SKM-1 treated with dmso at 0.1 percent for 144 hours (cell line): Measurements from ENCODE around the gene SLAMF6.

ENCODE experiments used
- DNase-seq: peaks from one replicate; lab custom pipeline; 2025; ENCODE audit not compliant: unreplicated experiment; lab: John Stamatoyannopoulos, UW

The SLAMF6 gene

DNA sequence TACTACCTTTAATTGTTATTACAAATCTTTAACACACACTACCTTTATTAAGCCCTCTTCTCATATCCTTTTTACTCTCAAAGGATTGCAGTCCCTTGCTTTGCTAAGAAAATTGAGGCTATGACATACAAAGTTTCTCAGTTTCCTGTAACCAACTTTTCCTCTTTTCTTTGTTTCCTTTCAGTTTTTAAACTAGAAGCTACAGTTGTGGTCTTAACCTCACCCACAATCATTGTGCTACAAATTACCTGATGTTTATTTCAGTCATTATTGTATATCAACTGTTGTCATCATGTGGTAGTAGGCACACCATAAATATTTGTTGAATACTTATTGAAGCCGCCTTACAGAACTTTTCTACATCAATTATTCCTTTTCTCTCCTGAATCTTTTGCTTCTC is 51.8 kb downstream of the SLAMF6 start:
- no peak for DNase-seq

DNA sequence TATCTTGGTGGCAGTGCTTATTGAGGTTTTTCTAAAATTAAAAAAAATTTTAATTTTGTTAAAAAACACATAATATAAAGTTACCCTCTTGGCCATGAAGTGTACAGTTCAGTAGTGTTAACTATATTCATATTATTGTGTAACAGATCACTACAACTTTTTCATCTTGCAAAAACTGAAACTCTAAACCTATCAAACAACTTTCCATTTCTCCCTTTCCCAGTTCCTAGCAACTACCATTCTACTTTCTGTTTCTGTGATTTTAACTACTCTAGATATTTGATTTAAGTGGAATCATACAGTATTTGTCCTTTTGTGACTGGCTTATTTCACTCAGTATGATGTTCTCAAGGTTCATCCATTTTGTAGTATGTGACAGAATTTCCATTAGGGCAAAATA is 55.5 kb downstream of the SLAMF6 start:
- DNase-seq: no peak

DNA sequence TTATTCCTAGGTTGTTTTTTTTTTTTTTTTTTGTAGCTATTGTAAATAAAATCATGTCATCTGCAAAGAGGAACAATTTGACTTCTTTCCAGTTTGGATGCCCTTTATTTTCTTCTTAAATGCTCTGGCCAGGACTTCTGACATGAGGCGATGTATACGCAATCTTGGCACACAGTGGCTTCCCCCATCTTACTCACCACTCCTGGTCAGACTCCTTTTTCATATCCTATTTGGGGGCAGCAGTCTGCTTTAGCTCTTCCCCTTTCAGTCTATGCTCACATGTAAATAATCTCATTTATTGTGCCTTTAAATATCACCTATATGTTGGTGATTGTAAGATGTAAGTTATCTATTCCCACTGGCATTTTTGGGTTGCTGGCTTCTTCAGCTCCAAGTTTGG is 56.1 kb downstream of the SLAMF6 start:
- DNase-seq: no peak

DNA sequence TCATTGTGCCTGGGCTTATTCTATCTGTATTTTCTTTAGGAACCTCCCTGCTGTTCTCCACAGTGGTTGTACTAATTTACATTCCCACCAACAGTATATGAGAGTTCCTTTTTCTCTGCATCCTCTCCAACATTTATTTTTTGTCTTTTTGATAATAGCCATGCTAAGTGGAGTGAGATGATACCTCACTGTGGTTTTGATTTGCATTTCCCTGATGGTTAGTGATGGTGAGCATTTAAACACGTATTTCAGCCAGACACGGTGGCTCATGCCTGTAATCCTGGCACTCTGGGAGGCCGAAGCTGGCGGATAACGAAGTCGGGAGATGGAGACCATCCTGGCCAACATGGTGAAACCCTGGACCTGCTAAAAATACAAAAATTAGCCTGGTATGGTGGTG is 57.9 kb downstream of the SLAMF6 start:
- no peak for DNase-seq

DNA sequence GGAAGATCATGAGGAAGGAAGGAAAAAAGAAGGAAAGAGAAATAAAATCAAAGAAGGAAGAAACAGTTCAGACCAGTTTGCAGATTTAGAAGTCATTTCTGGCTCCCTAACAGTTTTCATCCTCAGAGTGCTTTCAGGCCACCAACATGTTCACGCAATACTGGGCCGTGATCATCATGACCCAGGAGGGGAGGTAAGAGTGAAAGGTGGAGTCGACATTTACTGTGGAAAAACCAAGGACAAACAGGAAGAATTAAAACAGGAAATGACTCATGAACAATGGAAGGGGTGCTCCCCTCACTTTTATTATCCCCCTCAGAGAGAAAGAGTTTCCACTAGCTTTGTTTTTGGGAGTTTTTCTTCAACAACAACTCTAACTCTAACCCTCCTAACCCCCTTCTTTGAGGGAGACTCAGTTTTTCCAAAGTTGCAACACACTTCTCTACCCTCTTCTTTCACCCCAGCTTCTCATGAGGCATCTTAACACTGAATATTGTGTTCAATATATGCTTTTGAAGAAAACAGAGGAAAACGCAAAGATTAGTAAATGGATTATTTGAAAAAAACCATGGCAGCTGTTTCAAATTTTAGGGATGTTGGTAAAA is 62.3 kb downstream of the SLAMF6 start:
- no peak for DNase-seq

DNA sequence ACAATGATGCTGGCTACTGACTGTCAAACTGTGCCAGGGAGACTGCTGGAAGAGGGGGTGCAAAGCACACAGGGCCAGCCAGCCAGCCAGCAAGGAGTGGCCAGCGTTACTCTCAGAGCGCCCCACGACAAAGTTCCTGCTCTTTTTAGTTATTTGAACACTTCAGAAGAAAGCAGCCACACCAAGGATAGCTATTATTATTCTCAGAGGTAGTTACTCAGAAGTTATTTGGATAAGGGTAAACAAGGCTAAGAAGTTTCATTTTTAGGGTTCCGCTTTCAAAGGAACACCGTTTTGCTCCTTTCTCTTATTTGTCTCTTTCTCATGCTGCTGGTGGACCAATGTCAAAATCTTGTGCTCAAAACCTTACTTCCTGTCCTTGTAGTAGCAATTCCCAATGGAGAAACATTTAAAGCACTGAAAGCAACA is 62.8 kb downstream of the SLAMF6 start:
- DNase-seq: no peak

DNA sequence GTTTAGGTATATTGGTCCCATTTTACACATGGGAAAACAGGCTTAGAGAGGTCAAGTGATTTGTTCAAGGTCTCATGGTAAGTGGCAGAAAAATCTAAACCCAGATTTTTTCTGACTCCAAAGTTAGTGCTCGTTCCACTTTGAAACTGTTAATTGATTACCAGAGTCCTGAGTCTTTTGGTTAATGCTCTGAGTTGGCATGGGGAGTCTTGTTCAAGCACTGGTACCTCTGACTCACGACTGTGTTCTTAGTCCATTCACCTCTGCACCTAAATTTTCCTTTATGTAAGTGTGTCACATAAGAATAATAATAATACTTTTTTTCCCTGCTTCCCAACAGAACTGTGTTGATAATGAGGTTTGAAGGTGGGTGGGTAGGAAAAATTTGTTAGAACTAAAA is 63.4 kb downstream of the SLAMF6 start:
- DNase-seq: no peak

DNA sequence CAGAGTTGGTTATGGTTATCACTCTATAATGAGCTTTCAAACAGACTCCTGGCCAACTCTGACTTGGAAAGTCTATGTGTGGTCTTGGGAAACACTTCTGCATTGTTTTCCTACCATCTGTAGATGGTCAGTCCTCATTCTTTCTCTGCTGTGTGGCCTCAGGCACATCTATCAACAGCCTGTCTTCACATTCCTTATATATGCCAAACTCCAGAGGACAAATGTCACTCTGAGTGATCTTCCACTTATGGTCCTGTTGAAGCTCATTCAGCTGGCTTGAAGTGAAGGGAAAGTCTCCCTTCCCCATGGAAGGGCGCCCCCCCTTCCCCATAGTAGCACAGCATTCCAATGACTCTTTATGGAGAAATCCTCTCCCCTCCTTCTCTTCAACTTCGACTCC is 64.0 kb downstream of the SLAMF6 start:
- no peak for DNase-seq

DNA sequence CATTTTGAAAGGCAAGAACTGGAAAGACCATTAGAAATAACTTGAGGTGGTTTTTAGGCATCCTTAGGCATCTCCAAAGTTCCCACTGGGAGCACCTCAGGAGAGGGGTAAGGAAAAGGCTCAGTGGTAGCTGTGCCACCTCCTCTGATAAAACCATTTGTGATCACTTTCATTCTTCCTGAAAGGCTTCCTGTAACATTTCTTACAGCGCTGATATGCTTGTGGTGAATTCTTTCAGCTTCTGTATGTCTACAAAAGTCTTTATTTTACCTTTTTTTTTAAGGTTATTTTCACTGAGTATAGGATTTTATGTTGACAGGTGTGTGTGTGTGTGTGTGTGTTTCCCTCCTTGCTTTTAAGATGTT is 67.9 kb downstream of the SLAMF6 start:
- DNase-seq: no peak

DNA sequence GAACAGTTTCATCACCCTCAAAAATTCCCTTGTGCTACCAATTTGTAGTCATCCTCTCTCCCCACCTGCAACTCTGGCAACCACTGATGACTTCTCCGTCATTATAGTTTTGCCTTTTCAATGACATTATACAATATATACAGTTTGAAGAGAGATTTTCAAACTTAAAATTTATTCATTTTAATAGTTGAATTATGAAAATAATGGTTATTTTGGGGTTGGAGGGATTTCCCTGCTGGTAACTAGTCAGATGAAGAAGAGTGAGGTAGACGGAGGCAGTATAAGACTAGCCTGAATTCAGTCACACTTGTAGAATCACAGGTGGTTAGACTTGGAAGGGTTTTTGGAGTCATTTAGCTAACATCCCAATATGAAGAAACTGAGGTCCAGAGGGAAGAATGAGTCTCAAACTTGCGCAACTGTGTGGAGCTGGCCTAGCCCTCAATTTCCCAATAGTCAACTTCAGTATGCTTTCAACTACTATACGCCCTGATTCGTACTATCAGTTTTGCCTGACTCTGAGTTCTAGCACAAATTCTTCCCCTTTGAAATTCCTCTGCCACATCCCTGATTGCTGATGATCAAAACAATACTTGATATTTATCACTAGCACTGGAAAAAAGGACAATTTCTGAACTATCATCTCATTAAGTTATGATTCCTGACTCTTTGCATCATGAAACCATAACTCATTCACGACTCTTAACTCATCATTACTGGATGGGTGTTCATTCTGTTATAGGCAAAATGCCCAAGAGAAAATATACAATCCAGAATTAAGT is 68.5 kb downstream of the SLAMF6 start:
- no peak for DNase-seq

DNA sequence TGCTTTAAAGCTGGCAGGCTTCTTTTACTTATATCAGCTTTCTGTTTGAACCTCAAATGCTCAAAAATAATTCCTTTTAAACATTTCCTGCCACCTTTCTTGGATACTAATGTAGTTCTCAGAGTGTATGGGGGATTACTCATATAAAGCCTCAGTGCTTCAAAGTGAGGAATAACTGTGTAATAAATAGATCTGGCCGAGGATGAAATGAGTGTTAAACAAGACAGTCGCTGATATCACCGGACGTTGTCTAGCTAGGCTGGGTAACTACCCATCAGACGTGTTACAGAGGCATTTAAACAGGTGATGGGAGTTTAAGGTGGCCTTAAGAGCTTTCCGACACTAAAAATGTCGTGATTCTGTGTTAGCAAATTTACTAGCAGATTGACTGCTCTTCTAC is 69.6 kb downstream of the SLAMF6 start:
- no peak for DNase-seq

DNA sequence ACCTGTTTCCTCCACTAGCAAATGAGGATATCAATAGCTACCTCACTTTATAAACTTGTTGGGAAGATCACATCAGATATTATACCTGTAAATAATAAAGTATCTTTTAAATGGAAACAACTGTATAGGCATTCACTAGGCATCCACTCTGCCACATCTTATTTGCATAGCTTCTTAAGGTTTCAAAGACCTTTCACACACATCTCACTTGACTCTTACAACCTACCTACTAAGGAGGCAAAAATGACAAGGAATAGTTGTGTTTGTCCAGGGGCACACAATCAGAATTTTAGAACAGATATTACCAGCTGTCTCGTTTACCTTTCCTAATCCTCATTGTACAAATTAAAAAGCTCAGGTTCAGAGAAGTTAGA is 71.2 kb downstream of the SLAMF6 start:
- DNase-seq: no peak

DNA sequence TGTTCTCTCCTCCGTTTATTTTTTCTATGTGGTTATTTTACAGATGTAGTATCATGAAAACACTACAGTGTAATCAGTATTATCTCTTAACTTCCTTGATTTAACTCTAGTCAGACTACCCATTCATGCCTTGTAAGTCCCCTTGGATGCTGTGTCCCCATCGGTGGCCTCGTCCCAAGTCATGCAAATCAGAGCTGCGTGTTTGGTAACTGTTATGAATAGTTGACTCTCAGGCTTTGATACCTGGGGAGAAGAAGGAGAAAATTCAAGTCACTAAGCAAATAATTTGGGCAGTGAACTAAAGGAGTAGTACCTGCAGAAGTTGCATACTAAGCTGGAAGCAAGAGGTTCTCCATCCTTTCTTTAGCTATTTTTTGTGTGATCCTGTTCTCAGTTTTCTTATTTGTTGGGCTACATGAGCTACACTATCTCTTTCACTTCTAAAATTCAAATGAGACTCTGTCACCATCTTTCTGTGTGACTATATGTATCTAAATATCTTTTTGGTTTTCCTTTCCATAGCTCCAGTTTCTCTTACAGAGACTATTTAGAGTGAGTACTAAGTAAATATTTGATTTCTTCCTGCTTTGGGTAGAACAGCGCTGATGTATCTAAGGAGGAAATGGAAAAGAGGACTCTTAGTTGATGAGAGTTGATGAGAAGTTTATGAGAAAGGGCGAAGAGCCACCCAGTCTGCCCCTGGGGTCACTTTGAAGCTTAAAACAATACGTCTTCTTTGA is 71.8 kb downstream of the SLAMF6 start:
- DNase-seq: no peak

DNA sequence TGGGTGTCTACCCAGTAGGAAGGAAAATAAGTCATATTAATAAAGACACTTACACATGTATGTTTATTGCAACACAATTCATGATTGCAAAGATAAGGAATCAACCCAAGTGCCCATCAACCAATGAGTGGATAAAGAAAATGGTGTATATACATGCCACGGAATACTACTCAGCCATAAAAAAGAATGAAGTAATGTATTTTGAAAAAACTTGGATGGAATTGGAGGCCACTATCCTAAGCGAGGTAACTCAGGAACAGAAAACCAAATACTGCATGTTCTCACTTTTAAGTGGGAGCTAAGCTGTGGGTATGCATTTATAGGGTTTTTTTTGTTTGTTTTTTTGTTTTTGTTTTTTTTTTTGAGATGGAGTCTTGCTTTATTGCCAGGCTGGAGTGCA is 73.6 kb downstream of the SLAMF6 start:
- no peak for DNase-seq

DNA sequence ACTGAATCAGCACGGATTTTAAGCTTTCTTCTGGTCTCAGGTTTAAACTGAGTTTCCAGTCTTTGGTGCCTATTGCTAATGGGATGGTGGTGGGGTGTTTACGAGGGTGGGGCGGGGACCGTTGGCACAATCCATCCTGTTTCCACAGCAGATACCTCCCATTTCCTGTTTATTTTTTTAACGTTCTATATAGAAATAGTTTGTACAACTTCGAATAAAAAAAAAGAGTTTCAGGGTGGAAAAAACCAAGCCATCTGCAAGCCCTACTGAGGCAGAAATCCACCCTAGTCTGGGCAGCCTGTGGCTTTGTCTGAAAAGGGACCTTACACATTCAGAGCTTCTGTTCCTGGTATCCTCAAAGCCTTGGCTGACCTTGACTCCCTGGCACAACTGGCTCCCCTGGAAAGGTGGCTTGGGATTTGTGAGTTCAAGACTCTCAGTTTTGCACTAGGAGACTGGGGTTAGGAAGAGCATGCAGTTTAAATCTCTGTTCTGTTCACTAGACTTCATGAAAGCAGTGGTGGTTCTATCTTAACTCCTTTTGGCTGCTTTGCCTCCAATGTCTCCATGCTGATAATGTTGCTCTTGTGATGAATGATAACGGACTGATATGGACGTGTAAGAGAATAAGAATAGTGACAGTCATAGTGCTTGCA is 76.0 kb downstream of the SLAMF6 start:
- DNase-seq: no peak

DNA sequence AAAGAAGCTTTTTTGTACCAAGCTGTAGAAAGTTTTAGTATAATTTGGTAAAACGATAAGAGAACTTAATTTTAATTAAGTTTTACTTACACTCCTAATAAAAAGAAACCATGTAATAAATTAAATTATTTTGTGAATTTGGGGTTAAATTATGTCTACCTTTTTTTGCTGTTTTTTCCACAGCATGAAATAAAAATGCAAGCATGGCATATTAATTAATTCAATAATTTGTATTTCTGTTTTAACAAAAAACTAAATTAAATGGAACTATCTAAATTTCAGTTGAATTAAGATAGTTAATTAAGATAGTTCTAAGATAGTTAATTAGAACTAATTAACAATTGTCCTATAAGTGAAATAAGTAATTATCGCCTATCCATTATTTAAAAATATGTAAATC is 83.3 kb downstream of the SLAMF6 start:
- DNase-seq: no peak

DNA sequence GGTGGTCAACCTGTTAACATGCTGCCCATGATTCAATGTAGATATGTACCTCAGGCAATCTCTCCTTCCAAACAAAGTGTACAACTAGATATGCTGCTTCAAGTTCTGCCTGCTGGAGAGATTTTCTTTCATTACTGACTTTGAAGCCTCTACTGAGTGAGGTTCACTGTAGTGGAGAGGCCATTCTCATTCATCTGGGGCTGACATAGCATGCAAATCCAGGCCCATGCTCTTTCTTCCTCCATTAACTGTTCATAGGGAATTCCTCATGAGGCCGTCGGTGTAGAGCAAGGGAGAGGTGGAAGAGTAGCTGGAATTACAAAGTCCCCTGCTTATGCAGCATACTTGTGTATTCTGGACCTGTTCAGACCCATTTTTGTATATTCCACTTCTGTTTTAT is 84.1 kb downstream of the SLAMF6 start:
- no peak for DNase-seq

DNA sequence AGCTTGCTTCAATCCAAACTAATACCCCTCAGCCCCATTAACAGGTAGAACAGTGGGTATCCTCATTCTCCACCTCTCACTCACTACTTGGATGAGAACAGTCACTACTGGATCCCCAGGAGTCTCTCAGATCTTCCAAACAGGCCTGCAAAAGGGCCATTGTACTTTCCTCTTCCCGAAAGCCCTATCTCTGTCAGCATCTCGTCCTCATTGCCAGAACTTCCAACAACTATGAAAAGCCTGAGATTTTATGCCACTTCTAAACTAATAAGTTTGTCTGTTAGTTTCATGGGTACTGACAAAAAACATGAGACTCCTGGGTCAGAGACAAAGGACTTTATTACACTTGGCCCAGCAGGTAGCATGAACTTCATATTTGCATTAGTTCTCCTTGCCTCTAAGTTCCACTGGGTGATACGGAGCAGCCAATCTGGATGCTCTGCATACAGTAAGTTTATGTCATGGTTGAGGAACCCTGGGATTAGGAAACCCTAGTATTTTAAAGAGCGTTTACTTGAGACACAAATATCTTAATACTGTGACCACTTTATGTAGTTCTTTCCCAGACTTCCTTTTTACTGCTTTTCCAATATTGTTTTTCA is 84.6 kb downstream of the SLAMF6 start:
- no peak for DNase-seq

DNA sequence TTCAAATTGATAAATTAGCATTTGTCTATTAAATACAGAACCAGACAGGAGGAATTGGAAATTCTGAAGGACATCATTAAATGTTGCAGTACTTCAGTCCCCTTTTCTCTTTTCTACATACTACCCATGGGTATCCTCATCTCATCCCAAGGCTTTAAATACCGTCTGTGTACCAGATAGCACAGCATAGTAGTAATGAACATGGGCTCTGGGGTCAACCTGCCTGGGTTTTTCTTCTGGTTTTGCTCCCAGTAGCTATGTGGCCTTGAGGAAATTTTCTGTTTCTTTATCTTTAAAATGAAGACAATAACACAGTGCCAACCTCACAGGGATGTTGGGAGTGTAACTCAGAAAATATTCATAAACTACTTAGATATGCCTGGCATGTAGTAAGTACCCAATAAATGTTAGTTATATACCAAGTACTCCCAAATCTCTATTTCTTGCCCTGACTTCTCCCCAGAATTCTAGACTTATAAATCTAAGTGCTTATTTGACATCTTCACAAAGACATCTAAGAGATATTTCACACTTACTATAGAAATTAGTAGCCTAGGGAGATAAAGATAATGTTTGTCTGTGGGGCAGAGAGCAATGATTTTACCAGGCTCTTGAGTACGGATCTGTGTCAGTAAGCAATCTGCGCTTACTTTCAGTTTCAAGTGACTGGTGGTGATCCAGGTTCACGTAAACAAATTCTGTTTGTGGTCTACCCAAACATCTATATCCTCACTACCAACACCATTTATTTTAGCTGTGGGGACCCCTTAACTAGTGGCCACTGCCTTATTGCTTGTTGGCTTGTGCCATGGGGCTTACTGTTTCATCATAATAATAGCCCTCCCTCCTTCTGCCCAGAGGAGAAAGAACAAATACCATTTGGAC is 85.4 kb downstream of the SLAMF6 start:
- no peak for DNase-seq

DNA sequence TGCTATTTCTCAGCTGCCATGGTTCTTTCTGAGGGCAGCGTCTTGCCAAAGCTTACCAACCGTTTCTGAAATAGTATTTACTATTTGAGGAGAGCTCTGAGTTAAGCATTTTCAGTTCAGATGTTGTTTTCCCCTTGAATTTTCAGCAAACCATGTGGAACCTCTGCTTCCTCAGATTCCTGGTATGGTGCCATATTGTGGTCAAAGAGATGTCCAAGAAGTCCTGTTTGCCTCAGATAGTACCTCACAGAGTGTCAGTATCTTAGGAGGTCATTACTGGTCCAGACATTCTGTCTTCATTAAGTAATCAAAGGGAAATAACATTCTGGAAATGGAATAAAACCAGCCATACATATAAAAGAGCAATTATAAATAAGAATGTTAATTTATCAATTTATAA is 86.1 kb downstream of the SLAMF6 start:
- no peak for DNase-seq
